Activated CD8-positive, alpha-beta memory T cell treated with anti-CD3 and anti-CD28 coated beads for 48 hours (primary cell): ENCODE measurements around the gene FAT1.
"Not testable (repeated sequence)": the region's sequence is repeated elsewhere in the genome, so short reads cannot be mapped to it uniquely, and the experiment has no call there.

Experiments used
- DNase-seq, 3 experiments: peaks; one replicate each; pipeline ENCODE4 v3.0.0-alpha.2; 2020; ENCODE audit warnings: low read depth in 2 of 3, low spot score in 2 of 3

The FAT1 gene

GRCh38 chr4:186659935-186660334, 63.7 kb downstream of the FAT1 start:
- no peak for DNase-seq

GRCh38 chr4:186659456-186659855, 64.2 kb downstream of the FAT1 start:
- DNase-seq: not testable (repeated sequence)

- no peak for DNase-seq
Measured at GRCh38 chr4:186658657-186659056, 65.0 kb downstream of the FAT1 start.

DNA sequence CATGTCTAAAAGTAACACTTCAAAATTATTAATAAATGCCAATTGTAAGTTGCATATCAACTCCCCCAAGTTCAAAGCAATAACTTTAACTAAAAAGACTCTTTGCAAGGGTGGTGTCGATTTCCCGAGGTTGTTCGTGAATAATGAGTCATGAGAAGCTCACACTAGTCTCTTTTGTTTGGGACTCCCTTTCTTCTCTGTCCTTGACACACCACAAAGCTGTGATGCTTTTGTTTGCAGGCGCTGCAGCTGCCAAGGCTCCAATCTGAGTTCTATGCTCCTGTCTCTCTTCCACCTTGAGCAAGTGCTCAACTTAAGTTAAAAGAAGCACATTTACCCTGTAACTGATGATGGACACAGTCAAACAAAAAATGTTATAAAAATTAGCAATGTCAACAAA, 65.9 kb downstream of the FAT1 start:
- no peak for DNase-seq

DNA sequence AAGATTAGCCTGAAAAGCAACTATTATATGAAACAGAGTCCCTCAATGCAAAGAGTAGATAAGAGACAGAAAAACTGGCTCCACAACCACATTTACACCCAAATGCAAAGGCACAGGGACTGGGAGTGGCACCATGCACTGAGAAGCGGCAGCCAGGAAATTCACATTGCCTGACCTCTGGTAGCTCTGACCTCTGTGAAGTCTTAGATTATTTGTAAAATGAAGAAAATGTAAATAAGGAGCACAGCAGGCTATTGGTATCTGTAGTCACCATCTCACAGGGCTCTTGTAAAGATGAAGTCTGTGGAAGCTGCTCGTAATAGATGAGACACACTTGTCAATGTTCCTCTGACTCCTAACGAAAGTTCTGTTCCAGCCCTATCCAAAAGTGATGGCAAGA, 69.7 kb downstream of the FAT1 start:
- DNase-seq: no peak

DNA sequence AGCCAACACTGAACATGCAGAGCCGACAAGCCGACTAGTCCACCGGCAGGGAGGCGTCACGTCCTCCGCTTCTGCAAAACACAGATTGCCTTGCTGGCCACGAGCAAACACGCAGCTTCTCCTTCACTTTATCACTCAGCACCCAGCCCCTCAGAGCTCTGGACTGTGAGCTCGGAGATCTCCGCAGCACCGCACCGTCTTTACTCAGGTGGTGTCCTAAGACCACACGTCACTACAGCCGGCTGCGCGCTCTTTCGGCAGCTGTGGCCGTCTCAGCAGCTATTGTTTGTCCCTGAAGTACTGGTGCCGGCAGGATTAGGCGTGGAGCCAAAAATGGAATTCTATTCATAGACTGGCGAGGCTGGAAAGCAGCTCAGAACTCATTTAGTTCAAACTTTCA, 72.0 kb downstream of the FAT1 start:
- no peak for DNase-seq

DNA sequence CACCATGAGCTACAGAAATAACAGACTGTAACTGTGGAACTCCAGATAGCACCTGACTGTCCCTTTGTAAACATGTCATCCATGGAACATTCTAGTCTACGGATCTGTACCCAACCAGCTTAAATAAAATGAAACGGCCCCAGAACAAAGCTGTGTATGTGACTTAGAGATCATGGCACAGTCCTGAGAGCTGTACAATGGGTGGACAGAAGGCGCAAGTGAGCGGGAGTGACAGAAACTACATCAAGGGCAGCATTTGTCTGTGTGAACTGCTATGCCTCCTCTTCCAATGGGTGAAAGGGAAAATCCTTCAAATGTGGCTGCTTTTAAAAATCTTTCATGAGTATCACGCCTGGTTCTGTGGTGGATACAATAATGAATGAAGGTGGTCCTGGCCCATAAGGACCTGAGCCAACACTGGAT, 72.5 kb downstream of the FAT1 start:
- DNase-seq: no peak

DNA sequence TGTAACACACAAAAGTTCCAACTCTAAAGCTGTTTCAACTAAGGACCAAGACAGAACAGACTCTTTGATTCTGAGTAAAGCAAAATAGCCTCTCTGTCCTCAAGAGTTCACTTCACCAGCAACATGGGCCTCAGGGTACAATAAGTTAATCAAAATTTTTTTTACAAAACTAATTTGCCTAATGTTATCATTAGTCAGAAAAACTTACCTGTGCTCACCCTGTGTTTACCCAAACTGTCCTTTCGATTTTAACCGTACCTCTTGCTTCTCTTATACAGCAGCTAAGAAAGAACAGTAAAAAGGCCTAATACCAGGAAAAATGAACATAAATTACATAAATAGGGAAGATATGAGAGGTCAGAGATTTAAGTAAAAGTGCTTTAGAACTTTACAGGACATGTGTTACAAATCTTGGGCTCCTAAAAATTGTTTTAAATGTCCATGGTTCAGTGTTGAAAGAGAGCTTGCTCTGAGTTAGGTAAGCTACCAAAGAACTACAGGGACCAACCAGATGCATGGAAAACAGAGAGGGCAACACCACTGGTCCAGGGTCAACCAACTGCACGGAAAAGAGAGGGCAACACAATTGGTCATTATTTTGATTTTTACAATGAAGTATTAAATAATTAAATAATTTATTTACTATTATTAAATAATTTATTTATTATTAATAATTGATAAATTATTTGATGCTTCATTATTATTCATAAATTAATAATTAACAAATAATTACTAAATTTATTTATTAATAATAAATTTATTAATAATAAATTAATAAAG, 73.1 kb downstream of the FAT1 start:
- DNase-seq: no peak

- no peak for DNase-seq
Measured at GRCh38 chr4:186647821-186648220, 75.8 kb downstream of the FAT1 start.

GRCh38 chr4:186644737-186645261, 78.9 kb downstream of the FAT1 start:
- no peak for DNase-seq

DNA sequence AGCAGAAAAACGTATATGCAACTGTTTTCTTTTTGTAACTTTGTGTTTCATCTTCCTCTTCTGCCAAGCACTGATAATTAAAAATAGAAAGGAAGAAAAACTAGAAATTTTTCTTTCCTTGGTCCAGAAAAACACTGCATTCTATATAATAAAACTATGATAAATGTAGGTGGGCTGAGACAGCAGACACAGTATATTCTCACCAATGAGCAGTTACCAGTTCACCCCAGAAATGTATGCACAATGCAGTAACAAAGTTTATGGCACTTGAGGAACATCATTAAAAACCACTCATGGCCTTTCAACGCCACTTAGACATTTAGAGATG, 79.4 kb downstream of the FAT1 start:
- no peak for DNase-seq

GRCh38 chr4:186643501-186644310, 80.0 kb downstream of the FAT1 start:
- DNase-seq: no peak

DNA sequence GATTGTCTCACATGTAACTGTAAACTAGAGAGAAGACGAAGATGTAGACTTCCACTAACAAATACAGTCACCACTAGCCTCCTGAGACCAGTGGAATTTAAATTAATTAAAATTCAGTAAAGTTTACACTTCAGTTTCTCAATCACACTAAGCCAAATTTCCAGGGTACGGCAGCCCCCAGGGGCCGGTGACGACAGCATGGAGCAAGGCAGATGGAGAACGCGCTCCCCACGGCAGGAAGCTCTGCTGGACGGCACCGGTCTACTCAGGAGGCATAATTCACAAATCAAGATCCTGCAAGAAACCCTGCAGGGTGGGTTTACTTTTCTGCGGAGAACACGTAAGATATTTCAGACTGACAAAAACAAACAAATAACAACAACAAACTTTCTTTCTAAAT, 80.7 kb downstream of the FAT1 start:
- DNase-seq: no peak

GRCh38 chr4:186642530-186642929, 81.1 kb downstream of the FAT1 start:
- no peak for DNase-seq

DNA sequence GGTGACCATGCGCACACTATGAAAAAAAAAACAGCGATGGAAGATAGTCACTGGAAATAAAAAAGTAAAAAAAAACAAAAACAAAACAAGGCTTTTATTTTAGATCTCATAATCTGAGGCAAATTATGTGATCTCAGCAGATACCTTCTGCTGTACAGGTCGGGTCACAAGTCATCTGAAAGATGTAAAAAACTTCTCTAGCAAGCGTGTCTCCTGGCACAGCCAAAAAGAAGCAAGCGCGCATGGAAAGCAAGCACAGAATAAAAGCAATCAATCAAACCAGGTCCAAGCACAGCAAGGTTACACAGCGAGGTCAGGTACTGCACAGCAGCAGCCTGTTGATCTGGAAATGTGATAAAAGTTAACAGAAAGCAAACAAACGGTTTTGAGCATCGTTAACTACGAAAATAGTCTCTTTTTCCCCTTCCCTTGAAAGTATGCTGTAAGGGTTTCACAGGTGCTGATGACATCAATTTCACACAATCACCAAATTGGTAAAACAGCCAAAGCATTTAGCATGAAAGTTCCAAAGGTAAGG, 89.0 kb downstream of the FAT1 start:
- DNase-seq: no peak

DNA sequence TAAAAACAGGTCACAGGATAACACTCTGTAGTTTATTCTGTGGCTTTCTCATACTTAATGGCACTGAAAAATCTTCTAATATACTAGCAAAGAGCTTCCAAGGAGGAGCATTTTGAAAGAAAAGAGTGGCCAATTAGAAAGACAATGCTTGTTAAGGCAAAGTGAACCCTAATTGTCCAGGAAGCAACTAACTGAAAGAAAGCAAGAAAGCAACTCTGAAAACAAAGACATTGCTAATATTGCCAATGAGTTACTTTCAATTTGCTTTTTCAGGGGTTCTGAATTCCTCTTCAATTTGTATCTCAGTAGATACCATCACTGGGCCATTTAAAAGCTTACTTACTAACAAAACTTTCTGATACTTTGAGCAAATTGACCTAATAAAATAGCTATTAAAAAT, 89.8 kb downstream of the FAT1 start:
- DNase-seq: no peak

DNA sequence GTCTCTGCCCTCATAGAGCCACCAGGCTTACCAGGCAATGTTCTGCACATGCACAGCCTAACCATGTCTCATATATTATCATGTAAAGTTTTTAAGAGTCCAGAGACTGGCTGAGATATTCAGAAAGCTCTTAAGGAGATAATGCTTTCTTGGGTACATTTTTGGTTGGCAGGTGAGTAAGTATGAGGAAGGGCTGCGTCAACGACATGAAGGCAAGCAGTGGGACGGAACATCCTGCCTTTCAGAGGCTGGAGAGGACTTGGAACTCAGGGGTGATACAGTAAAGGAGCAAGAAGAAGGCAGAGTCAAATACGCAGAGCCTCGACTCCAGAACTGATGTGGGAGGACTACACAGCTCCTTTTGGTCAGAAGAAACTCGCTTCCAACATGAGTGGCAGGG, 93.5 kb downstream of the FAT1 start:
- no peak for DNase-seq

GRCh38 chr4:186628058-186628711, 95.5 kb downstream of the FAT1 start:
- DNase-seq: no peak

GRCh38 chr4:186627226-186627865, 96.3 kb downstream of the FAT1 start:
- DNase-seq: no peak

- DNase-seq: no peak
Measured at GRCh38 chr4:186624951-186625350, 98.7 kb downstream of the FAT1 start.

DNA sequence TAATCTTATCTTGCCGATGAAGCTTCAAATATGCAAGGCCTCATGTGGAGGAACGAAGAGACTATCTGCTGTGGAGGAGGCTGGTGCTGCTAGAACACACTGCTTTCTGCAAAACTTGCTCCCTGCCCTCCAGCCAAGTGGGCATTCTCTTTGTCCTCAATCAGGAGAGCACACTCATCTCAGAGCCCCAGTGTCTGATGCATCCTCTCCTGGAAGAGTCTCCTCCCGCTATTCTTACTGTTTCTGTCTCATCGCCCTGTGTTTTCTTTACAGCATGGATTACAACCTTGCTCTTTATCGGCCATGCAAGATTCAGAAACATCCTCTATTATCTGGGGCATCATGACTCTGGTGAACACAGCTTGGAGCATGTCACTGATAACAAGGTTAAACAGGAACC, 100.1 kb downstream of the FAT1 start:
- no peak for DNase-seq
